CD4-positive, alpha-beta T cell treated with Interferon alpha-2 for 1 hour (primary cell): Measurements from ENCODE around the gene ARHGAP24.

Experiments used
- DNase-seq, 2 donors: peaks; one replicate each; pipeline ENCODE4 v3.0.0-alpha.2; 2020 to 2022

Gene ARHGAP24

GRCh38 chr4:85520765-85521749, 46.1 kb downstream of the ARHGAP24 start:
- DNase-seq = no peak

GRCh38 chr4:85522277-85522676, 47.3 kb downstream of the ARHGAP24 start:
- DNase-seq = no peak

- DNase-seq = no peak
These were observed 47.9 kb downstream of the ARHGAP24 start for GRCh38 chr4:85522836-85523235.

GRCh38 chr4:85527815-85528214, 52.9 kb downstream of the ARHGAP24 start:
- DNase-seq = no peak

- DNase-seq = no peak
These were observed 56.8 kb downstream of the ARHGAP24 start for GRCh38 chr4:85531560-85532341.

GRCh38 chr4:85534120-85534519, 59.2 kb downstream of the ARHGAP24 start:
- no peak for DNase-seq

- DNase-seq = no peak
These were observed 68.9 kb downstream of the ARHGAP24 start for GRCh38 chr4:85543832-85544231.

- DNase-seq = no peak
These were observed 69.8 kb downstream of the ARHGAP24 start for GRCh38 chr4:85544751-85545150.

- no peak for DNase-seq
These were observed 73.2 kb downstream of the ARHGAP24 start for GRCh38 chr4:85548116-85548515.

- DNase-seq = no peak
These were observed 73.9 kb downstream of the ARHGAP24 start for GRCh38 chr4:85548841-85549240.

- DNase-seq = no peak
These were observed 80.3 kb downstream of the ARHGAP24 start for GRCh38 chr4:85555206-85555605.

- no peak for DNase-seq
These were observed 81.3 kb downstream of the ARHGAP24 start for GRCh38 chr4:85556283-85556682.

GRCh38 chr4:85557016-85557901, 82.3 kb downstream of the ARHGAP24 start:
- peak in 1 of 2 donors; percentile 58 for DNase-seq

GRCh38 chr4:85565761-85566480, 91.0 kb downstream of the ARHGAP24 start:
- no peak for DNase-seq

GRCh38 chr4:85569730-85570299, 94.9 kb downstream of the ARHGAP24 start:
- no peak for DNase-seq

- DNase-seq = no peak
These were observed 95.4 kb downstream of the ARHGAP24 start for GRCh38 chr4:85570388-85570787.

GRCh38 chr4:85571008-85571407, 96.1 kb downstream of the ARHGAP24 start:
- no peak for DNase-seq

- no peak for DNase-seq
These were observed 98.3 kb downstream of the ARHGAP24 start for GRCh38 chr4:85573270-85573669.

GRCh38 chr4:85577307-85577706, 102.4 kb downstream of the ARHGAP24 start:
- no peak for DNase-seq

- DNase-seq = no peak
These were observed 105.0 kb downstream of the ARHGAP24 start for GRCh38 chr4:85579942-85580341.

GRCh38 chr4:85580489-85580888, 105.5 kb downstream of the ARHGAP24 start:
- DNase-seq = no peak

GRCh38 chr4:85587952-85588351, 113.0 kb downstream of the ARHGAP24 start:
- no peak for DNase-seq
